Heart left ventricle (tissue), 16 donors: ENCODE measurements around the gene SH3RF2. TPM values are rescaled to one million over a fixed set of nuclear protein-coding genes. Genes with fewer than 3 reads are reported as not detected.
A peak's percentile ranks its signal among the peaks of the same experiment; 100 is the strongest.

Experiments
- ATAC-seq, 4 donors: fragments of 200-7000 bp; cut with Tn5 transposase; one replicate each; pipeline ENCODE4 v1.9.1; 2020 to 2022; ENCODE audit warnings: moderate library complexity in 4 of 4, mild to moderate bottlenecking in 3 of 4, moderate number of reproducible peaks in 1 of 4
- DNase-seq, 5 donors: peaks; one replicate each; pipeline ENCODE4 v3.0.0-alpha.2; 2020
- H3K27ac ChIP-seq, 12 donors: fragments of 200-600 bp; sonication (generic) in 4 of 12; one replicate each; pipeline versions ENCODE4 v1.5.0 to v1.8.0; 2016 to 2022; ENCODE audit warnings: mild to moderate bottlenecking in 2 of 12
- H3K27me3 ChIP-seq, 9 donors: fragments of 200-600 bp; sonication (generic) in 2 of 9; one replicate each; pipeline versions ENCODE4 v1.5.1 to v1.8.0; 2016 to 2022; ENCODE audit warnings: mild to moderate bottlenecking in 3 of 9
- H3K36me3 ChIP-seq, 9 donors: fragments of 200-600 bp; sonication (generic) in 2 of 9; one replicate each; pipeline versions ENCODE4 v1.5.0 to v1.8.0; 2018 to 2022; ENCODE audit warnings: mild to moderate bottlenecking in 2 of 9
- H3K4me1 ChIP-seq, 12 donors: fragments of 200-600 bp; sonication (generic) in 4 of 12; one replicate each; pipeline versions ENCODE4 v1.5.0 to v1.8.0; 2016 to 2022; ENCODE audit warnings: mild to moderate bottlenecking in 3 of 12
- H3K4me3 ChIP-seq, 12 donors: fragments of 200-600 bp; sonication (generic) in 4 of 12; one replicate each; pipeline versions ENCODE4 v1.5.0 to v1.8.0; 2017 to 2022; ENCODE audit warnings: mild to moderate bottlenecking in 9 of 12, moderate library complexity in 4 of 12
- H3K9me3 ChIP-seq, 12 donors: fragments of 200-600 bp; sonication (generic) in 4 of 12; one replicate each; pipeline versions ENCODE4 v1.5.0 to v1.8.0; 2016 to 2022; ENCODE audit warnings: mild to moderate bottlenecking in 1 of 12
- CTCF ChIP-seq, 12 donors: fragments of 200-600 bp; sonication (generic) in 4 of 12; IDR thresholded peaks; one replicate each; pipeline versions ENCODE4 v1.5.0 to v1.8.0; 2018 to 2022; ENCODE audit warnings: antibody characterized with exemption in 12 of 12, mild to moderate bottlenecking in 5 of 12
- POLR2A ChIP-seq, 2 donors: fragments of 450-650 bp; IDR thresholded peaks; one replicate each; pipeline ENCODE4 v1.6.1; 2017; ENCODE audit warnings: antibody characterized with exemption in 2 of 2, mild to moderate bottlenecking in 2 of 2, moderate library complexity in 2 of 2
- WGBS, 4 donors: extraction: QIAGEN DNeasy Blood & Tissue Kit in 2 of 4; methylation state at CpG; one replicate each; pipeline versions ENCODE4 v1.1.5 to v1.1.7; 2013 to 2018; 5-methylcytosine and 5-hydroxymethylcytosine counted together
- intact Hi-C, 10 donors: fragments of 100-400 bp; cut with DNase I; formaldehyde crosslinking; loops; one replicate each; pipeline versions ENCODE4 v1.11.1 to v1.14.2; 2022
- long read RNA-seq, 3 donors: library from polyadenylated mRNA; unstranded; transcript quantifications; one replicate each; pipeline ENCODE4 v2.0.0, GENCODE V29; 2020 to 2021
- polyA plus RNA-seq, 2 donors: library from polyadenylated mRNA; stranded (reverse); fragments of 200-250 nt; gene quantifications; one replicate each; pipeline ENCODE4 v1.2.3, GENCODE V29; 2013
- total RNA-seq, 9 donors: library from RNA; depleted of rRNA in 2 of 9; stranded (reverse); fragments of >200 nt in 2 of 9; fragmentation: NEBNext Ultra II Directional in 3 of 9; extraction: Animal tissue kit (Norgen Biotek cat#: 25700) in 3 of 9; gene quantifications; one replicate each; pipeline versions ENCODE4 v1.1.0 to v1.2.4, GENCODE V29; 2016 to 2023
- donor health status: ischemic (EF 13 %, LVEDD 7.1; RV severe dilation, severe dysfunction).
- donor health status: healthy with polysubstance abuse.
- donor health status: DM: no; HTN: yes; CAD: no.
- donor health status: DM: no; HTN: no; CAD: no.
- donor health status: ischemic (EF 25% LVEDD 6.9; RV normal size, moderate dysfunction).
- donor health status: ischemic (EF 25% LVEDD 5.7; RV mildly dilated, moderate dysfunction).
- donor health status: healthy.
- donor health status: DM: yes; HTN: yes; CAD: no.
- donor health status: ischemic (EF 35%, LVEDD 5.7; RV mildly dilated, moderate dysfunction).
- donor health status: nonischemic (EF 11% LVEDD 7.7; RV severe dilation, severe dysfunction).
- donor health status: DM: yes; HTN: yes; CAD: no.
- donor health status: PGD.
- donor health status: ischemic (EF 29% LVEDD 5.4; RV normal size, mild dysfunction).
- donor health status: nonischemic (EF 23%, LVEDD 6.1; RV moderate dilation, normal function).

The SH3RF2 gene
- total RNA-seq = 100 to 1,000 TPM in 8 of 9 donors, 10 to 100 TPM in 1; 83.2 to 495 (median 180) TPM
- 100 to 1,000 TPM in 1 of 2 donors, 10 to 100 TPM in 1; 31.3 to 750 TPM for polyA plus RNA-seq
- long read RNA-seq, donor 1, partial matches to known transcripts = 469 of 518 reads
- long read RNA-seq, donor 1, other reads (novel, unspliced or antisense) = 49 of 518 reads
- long read RNA-seq, donor 2, partial matches to known transcripts = 119 of 136 reads
- long read RNA-seq, donor 2, other reads (novel, unspliced or antisense) = 14 of 136 reads
- long read RNA-seq, donor 3, partial matches to known transcripts = 150 of 159 reads
- long read RNA-seq, donor 3, other reads (novel, unspliced or antisense) = 8 of 159 reads

- Histone ChIP-seq H3K27me3 (peaks cover 0 to 13% (median 0%) of the 10 kb centered on the region in 9 donors), H3K4me3 (peak within 1 kb of the TSS; percentile 10 to 62 (median 52)), H3K4me1 (peaks cover 0 to 23% (median 13%) of the 10 kb centered on the region in 12 donors), H3K36me3 (no peaks in the 10 kb centered on the region), H3K9me3 (no peaks in the 10 kb centered on the region), H3K27ac (peak within 1 kb of the TSS in 10 of 12 donors; percentile 10 to 64 (median 38))
- no peak for TF ChIP-seq CTCF (IDR thresholded peaks at IDR 0.05)
- peak; percentile 12 to 67 (median 33) for DNase-seq
- peak; percentile 67 to 89 (median 87) for ATAC-seq
- intact Hi-C loops = loop anchor here in 4 of 10 donors (5.0 to 10.0 kb wide), 3 partner anchors 46 to 116 kb away; no protein-coding TSS in a partner anchor
- 3 to 4% (median 4%) methylated on average over 19 to 28 of the region's 28 CpGs for WGBS, 4 donors
These were observed at the start of gene SH3RF2 for GRCh38 chr5:145936401-145937131. Gene SH3RF2 (plus strand): TSS chr5:145936578. CDS start chr5:145937929, 1,351 bp downstream.

- no peak overlapping the region for H3K27ac ChIP-seq
- 85 to 91% (median 86%) methylated on average over 3 of the region's 3 CpGs for WGBS, 4 donors
- TF ChIP-seq POLR2A (IDR thresholded peaks at IDR 0.05) (no peak), CTCF (IDR thresholded peaks at IDR 0.05) (no peak)
- no peaks in the 10 kb centered on the region for H3K4me1 ChIP-seq
- no peak for ATAC-seq
- peaks cover 0 to 19% (median 2%) of the 10 kb centered on the region in 12 donors for H3K9me3 ChIP-seq
- no peaks in the 10 kb centered on the region for H3K36me3 ChIP-seq
- H3K4me3 ChIP-seq = no peak overlapping the region
- no peak for DNase-seq
- intact Hi-C loops = loop anchor here in 1 of 10 donors (5.0 kb wide), 1 partner anchor 205 kb away; no protein-coding TSS in a partner anchor
- H3K27me3 ChIP-seq = peaks cover 0 to 5% (median 0%) of the 10 kb centered on the region in 9 donors
These were observed 49.2 kb upstream of the SH3RF2 start for GRCh38 chr5:145887217-145887616.

- Histone ChIP-seq H3K4me1 (no peaks in the 10 kb centered on the region), H3K27me3 (peaks cover 0 to 5% (median 0%) of the 10 kb centered on the region in 9 donors), H3K9me3 (peaks cover 0 to 19% (median 2%) of the 10 kb centered on the region in 12 donors), H3K27ac (no peak overlapping the region), H3K4me3 (no peak overlapping the region), H3K36me3 (no peaks in the 10 kb centered on the region)
- intact Hi-C loops = loop anchor here in 1 of 10 donors (5.0 kb wide), 1 partner anchor 206 kb away; no protein-coding TSS in a partner anchor
- 72 to 74% (median 73%) methylated on average over 5 of the region's 5 CpGs for WGBS, 4 donors
- no peak for TF ChIP-seq POLR2A (IDR thresholded peaks at IDR 0.05)
- peak; percentile 13 to 61 (median 46) for TF ChIP-seq CTCF (IDR thresholded peaks at IDR 0.05)
- ATAC-seq (peak in 2 of 4 donors; percentile 70 to 73), DNase-seq (no peak)
These were observed 48.3 kb upstream of the SH3RF2 start for GRCh38 chr5:145887976-145888574.
